Tibial artery (tissue), 4 donors: ENCODE measurements around the gene PPM1E.

Experiments used
- DNase-seq, 2 donors: peaks; one replicate each; pipeline ENCODE4 v3.0.0-alpha.2; 2019
- H3K27ac ChIP-seq, 2 donors: fragments of 200-600 bp; sonication (generic) in 1 of 2; 1 replicate in 1 of 2; 2 replicates in 1 of 2; pipeline ENCODE4 v1.5.1; 2018 to 2019; ENCODE audit warnings: mild to moderate bottlenecking in 1 of 2
- H3K27me3 ChIP-seq, 2 donors: fragments of 200-600 bp; sonication (generic) in 1 of 2; one replicate each; pipeline versions ENCODE4 v1.5.1 to v1.6.0; 2016 to 2019
- H3K36me3 ChIP-seq, 3 donors: fragments of 200-600 bp; sonication (generic) in 2 of 3; one replicate each; pipeline ENCODE4 v1.5.1; 2016 to 2019; ENCODE audit warnings: mild to moderate bottlenecking in 2 of 3
- H3K4me1 ChIP-seq, 4 donors: fragments of 200-600 bp; sonication (generic) in 2 of 4; 1 replicate in 3 of 4; 2 replicates in 1 of 4; pipeline ENCODE4 v1.5.1; 2016 to 2019
- H3K4me3 ChIP-seq, 2 donors: fragments of 200-600 bp; sonication (generic) in 1 of 2; 1 replicate in 1 of 2; 2 replicates in 1 of 2; pipeline ENCODE4 v1.5.1; 2018 to 2019; ENCODE audit warnings: mild to moderate bottlenecking in 2 of 2
- H3K9me3 ChIP-seq, 3 donors: fragments of 200-600 bp; sonication (generic) in 1 of 3; one replicate each; pipeline ENCODE4 v1.5.1; 2016 to 2019
- intact Hi-C: fragments of 100-400 bp; cut with DNase I; formaldehyde crosslinking; loops from one replicate; pipeline ENCODE4 v1.15.0; 2023; ENCODE audit warnings: low total_unique reads
- TF ChIP-seq, protein P1 (sequence below), 2 experiments: fragments of 200-600 bp in 1 of 2; fragments of 450-650 bp in 1 of 2; IDR thresholded peaks; one replicate each; pipeline ENCODE4 v1.5.1; 2017 to 2019; ENCODE audit warnings: antibody characterized with exemption in 2 of 2, mild to moderate bottlenecking in 1 of 2, moderate library complexity in 1 of 2

The PPM1E gene

DNA sequence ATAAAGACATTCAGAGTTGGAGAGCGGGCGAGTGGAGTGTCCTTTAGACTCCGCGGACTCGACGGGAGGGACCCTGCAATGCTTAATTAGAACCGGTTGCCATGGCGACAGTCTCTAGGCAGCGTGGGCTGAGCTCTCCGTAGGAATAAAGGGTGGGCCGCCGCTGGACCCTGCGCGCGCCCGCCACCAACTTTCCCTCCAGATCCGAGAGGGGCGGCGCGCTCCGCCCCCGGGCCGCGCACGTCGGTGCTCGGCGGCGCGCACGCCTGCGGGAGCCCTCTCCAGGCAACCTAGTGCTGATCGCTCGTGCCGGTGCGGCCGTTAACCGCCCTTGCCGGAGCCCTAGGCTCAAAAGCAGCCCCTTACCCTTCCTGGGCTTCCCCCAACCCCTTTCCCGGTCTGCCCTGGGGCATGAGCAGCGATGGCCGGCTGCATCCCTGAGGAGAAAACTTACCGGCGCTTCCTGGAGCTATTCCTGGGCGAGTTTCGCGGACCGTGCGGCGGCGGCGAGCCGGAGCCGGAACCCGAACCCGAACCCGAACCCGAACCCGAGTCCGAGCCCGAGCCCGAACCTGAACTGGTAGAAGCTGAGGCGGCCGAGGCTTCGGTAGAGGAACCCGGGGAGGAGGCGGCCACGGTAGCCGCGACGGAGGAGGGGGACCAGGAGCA, at the start of gene PPM1E:
Gene PPM1E, plus strand, starts transcription at position 278 of the 669 bp plus-strand sequence.
- TF ChIP-seq, protein P1, sequence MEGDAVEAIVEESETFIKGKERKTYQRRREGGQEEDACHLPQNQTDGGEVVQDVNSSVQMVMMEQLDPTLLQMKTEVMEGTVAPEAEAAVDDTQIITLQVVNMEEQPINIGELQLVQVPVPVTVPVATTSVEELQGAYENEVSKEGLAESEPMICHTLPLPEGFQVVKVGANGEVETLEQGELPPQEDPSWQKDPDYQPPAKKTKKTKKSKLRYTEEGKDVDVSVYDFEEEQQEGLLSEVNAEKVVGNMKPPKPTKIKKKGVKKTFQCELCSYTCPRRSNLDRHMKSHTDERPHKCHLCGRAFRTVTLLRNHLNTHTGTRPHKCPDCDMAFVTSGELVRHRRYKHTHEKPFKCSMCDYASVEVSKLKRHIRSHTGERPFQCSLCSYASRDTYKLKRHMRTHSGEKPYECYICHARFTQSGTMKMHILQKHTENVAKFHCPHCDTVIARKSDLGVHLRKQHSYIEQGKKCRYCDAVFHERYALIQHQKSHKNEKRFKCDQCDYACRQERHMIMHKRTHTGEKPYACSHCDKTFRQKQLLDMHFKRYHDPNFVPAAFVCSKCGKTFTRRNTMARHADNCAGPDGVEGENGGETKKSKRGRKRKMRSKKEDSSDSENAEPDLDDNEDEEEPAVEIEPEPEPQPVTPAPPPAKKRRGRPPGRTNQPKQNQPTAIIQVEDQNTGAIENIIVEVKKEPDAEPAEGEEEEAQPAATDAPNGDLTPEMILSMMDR (IDR thresholded peaks at IDR 0.05), result no peak
- Histone ChIP-seq H3K4me3 (peak within 1 kb of the TSS; percentile 38 to 53), H3K27ac (no peak within 1 kb of the TSS), H3K9me3 (no peaks in the 10 kb centered on the region), H3K27me3 (peaks cover 0 to 57% of the 10 kb centered on the region in 2 donors), H3K36me3 (no peaks in the 10 kb centered on the region), H3K4me1 (peaks cover 0 to 20% (median 18%) of the 10 kb centered on the region in 4 donors)
- intact Hi-C loops, result no loop called here
- peak in 1 of 2 donors; percentile 31 for DNase-seq

DNA sequence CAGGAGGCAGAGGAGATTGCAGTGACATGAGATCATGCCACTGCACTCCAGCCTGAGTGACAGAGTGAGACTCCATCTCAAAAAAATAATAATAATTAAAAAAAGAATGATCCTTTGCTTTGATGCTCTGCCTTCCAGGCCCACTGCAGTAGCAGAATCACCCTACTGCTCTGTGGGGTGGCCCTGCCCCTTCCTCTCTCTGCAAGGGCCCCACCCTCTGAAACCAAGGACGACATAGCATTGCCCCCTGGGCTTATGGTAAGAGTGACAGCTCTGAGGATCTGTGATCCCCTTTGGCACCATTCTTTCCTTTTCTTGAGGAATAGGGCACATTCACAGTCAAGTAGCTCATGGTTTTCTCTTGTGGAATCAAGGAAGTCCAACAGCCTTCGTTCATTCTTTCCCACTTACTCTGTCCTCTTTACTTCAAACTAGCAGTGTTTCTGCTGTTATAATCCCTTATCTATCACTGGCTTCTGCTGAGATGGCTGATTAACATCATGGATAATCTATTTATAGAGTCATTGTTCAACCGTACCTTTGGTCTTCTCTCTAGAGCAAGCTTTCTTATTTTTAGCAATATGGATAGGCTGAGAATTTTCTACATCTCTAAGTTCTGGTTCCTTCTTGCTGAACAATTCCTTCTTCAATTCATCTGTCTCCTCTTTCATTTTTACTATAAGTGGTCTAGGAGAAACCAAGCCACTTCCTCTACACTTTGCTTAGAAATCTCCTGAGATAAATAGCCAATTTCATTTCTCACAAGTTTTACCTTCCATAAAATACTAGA, 49.1 kb upstream of the PPM1E start:
- H3K36me3 ChIP-seq, result peaks cover 20 to 64% (median 23%) of the 10 kb centered on the region in 3 donors
- H3K27me3 ChIP-seq, result no peaks in the 10 kb centered on the region
- no peak for DNase-seq
- intact Hi-C loops, result no loop called here
- no peak overlapping the region for H3K4me3 ChIP-seq
- no peak overlapping the region for H3K27ac ChIP-seq
- no peaks in the 10 kb centered on the region for H3K4me1 ChIP-seq
- no peaks in the 10 kb centered on the region for H3K9me3 ChIP-seq
- TF ChIP-seq, protein P1 (IDR thresholded peaks at IDR 0.05), result no peak

DNA sequence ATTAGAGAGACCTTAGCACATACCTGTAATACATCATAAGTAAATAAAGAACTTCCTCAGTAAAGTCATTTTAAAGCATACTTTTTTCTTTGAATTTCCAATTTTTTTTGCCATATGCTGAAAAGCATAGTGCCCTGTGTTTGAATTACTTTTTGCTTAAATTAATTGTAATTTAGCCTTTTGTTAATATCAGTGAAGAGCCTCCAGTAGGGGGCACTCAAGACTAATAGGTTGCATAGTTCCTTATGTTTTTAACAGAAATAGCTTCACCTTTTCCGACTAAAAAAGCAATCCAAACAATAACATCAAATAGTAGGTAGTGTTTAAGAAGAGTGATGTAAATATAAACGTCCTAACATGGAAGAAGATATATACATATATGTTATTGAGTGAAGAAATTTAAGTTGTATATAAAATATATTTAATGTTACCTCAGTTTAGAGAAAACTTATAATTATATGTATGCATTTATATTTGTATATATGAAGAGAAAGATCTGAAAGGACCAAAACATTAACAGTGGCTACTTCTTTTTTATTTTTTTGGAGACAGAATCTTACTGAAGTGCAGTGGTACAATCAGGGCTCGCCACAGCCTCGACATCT, 44.6 kb upstream of the PPM1E start:
- no peak for DNase-seq
- TF ChIP-seq, protein P1 (IDR thresholded peaks at IDR 0.05), result peak; percentile 63 to 67
- Histone ChIP-seq H3K4me3 (no peak overlapping the region), H3K27me3 (no peaks in the 10 kb centered on the region), H3K27ac (no peak overlapping the region), H3K36me3 (peaks cover 14 to 65% (median 18%) of the 10 kb centered on the region in 3 donors), H3K4me1 (no peaks in the 10 kb centered on the region), H3K9me3 (no peaks in the 10 kb centered on the region)
- intact Hi-C loops, result loop anchor here (5.0 kb wide), 1 partner anchor 291 kb away; no protein-coding TSS in a partner anchor

DNA sequence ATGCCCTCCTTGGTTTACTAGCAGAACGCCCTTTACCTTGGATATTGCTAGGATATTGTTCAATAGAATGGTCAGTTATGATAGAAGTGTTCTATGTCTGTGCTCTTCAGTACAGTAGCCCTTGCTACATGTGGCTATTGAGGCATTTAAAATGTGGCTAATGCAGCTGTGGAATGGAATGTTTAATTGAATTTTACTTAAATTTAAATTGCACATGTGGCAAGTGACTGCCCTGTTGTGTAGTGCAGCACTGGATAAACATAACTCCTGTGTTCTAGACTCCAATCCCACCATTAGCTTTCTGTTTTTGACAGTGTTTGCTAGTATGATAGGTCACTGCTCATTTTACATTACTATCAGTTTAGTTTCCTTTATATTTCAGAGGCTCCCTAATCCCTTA, 33.4 kb upstream of the PPM1E start:
- intact Hi-C loops, result no loop called here

DNA sequence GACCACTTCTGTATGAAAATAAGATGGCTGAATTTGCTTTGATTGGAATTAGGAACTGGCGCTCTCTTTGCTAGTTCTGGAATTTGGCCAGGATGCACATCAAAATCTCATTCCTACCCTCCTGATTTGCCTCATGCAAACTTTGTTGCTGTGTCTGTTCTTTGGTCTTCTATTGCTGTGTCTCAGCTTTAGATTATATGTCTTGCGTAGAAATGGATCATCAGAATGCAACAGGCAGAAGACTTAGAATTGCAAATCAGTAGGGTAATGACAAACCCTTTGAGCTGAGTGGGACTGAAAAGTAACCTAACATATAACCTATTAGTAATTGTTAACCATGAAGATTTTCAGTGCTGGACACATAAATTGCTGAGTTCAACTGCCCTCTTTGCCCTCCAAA, 33.0 kb upstream of the PPM1E start:
- H3K27ac ChIP-seq, result no peak overlapping the region
- intact Hi-C loops, result no loop called here
- H3K9me3 ChIP-seq, result no peaks in the 10 kb centered on the region
- no peak overlapping the region for H3K4me3 ChIP-seq
- H3K36me3 ChIP-seq, result peaks cover 32 to 54% (median 33%) of the 10 kb centered on the region in 3 donors
- DNase-seq, result no peak
- no peaks in the 10 kb centered on the region for H3K4me1 ChIP-seq
- TF ChIP-seq, protein P1 (IDR thresholded peaks at IDR 0.05), result no peak
- H3K27me3 ChIP-seq, result no peaks in the 10 kb centered on the region

More for the DNA sequence above, 33.4 kb upstream of the PPM1E start:
- no peaks in the 10 kb centered on the region for H3K9me3 ChIP-seq
- DNase-seq, result no peak
- peaks cover 32 to 58% (median 33%) of the 10 kb centered on the region in 3 donors for H3K36me3 ChIP-seq
- H3K27ac ChIP-seq, result no peak overlapping the region
- TF ChIP-seq, protein P1 (IDR thresholded peaks at IDR 0.05), result no peak
- no peaks in the 10 kb centered on the region for H3K4me1 ChIP-seq
- no peak overlapping the region for H3K4me3 ChIP-seq
- no peaks in the 10 kb centered on the region for H3K27me3 ChIP-seq
